B cell (primary cell): Measurements from ENCODE around the gene GUSB.

ENCODE experiments used
- EZH2 ChIP-seq: IDR thresholded peaks from 2 replicates; pipeline ENCODE4 v1.6.1; 2012; ENCODE audit warnings: borderline replicate concordance, low read depth, mild to moderate bottlenecking, moderate library complexity, low read length; ENCODE audit not compliant: insufficient read depth, poor library complexity, severe bottlenecking
- TF ChIP-seq, protein P1 (sequence below): fragments of 200-600 bp; IDR thresholded peaks from one replicate; pipeline ENCODE4 v1.8.0; 2022; ENCODE audit warnings: antibody characterized with exemption, mild to moderate bottlenecking

GRCh38 chr7:65953890-65954450 is 28.0 kb downstream of the GUSB start:
- TF ChIP-seq, protein P1, sequence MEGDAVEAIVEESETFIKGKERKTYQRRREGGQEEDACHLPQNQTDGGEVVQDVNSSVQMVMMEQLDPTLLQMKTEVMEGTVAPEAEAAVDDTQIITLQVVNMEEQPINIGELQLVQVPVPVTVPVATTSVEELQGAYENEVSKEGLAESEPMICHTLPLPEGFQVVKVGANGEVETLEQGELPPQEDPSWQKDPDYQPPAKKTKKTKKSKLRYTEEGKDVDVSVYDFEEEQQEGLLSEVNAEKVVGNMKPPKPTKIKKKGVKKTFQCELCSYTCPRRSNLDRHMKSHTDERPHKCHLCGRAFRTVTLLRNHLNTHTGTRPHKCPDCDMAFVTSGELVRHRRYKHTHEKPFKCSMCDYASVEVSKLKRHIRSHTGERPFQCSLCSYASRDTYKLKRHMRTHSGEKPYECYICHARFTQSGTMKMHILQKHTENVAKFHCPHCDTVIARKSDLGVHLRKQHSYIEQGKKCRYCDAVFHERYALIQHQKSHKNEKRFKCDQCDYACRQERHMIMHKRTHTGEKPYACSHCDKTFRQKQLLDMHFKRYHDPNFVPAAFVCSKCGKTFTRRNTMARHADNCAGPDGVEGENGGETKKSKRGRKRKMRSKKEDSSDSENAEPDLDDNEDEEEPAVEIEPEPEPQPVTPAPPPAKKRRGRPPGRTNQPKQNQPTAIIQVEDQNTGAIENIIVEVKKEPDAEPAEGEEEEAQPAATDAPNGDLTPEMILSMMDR: no peak
- no peak for TF ChIP-seq EZH2
